Stimulated activated CD8-positive, alpha-beta memory T cell treated with anti-CD3 and anti-CD28 coated beads, Interleukin-15, amount 100 ng/mL, for 48 hours (primary cell): ENCODE results near the gene CRHR1.

ENCODE experiments used
- DNase-seq, 2 donors: peaks; one replicate each; pipeline ENCODE4 v3.0.0-alpha.2; 2020; ENCODE audit warnings: low read depth in 2 of 2

The CRHR1 gene

DNA sequence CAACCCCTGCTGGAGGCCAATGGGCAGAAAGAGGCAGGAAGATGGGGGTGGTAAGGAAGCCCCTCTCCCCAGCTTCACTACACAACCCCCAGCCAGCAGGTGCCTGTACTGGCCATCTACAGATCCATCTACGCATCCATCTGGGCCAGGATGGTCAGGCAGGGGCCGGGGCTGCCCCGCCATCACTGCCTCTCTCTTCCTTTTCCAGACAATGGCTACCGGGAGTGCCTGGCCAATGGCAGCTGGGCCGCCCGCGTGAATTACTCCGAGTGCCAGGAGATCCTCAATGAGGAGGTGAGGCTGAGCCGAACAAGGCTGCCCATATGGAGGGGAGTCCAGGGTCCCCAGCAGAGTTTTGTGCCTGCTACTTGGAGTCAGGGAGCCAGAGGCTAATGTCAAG lies 37.0 kb downstream of the CRHR1 start:
- no peak for DNase-seq

DNA sequence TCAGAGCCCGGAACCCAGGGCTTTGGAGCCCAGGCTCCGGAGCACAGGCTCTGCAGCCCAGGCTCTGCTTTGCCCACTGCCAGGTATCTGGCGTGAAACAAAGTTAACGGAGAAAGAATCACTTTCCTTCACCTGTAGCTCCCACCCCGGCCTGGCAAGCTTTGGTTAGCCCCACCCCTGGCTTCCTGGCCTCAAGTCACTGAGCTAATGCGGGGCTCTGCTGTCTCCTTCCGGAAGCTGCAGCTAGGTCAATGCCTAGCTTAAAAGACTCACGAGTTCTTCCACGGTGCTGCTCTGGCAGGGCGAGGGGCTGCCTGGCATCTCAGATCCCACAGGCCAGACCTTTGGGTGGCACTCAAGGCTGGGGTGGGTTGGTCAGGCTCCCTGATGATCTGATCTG lies 39.5 kb downstream of the CRHR1 start:
- DNase-seq, result no peak

DNA sequence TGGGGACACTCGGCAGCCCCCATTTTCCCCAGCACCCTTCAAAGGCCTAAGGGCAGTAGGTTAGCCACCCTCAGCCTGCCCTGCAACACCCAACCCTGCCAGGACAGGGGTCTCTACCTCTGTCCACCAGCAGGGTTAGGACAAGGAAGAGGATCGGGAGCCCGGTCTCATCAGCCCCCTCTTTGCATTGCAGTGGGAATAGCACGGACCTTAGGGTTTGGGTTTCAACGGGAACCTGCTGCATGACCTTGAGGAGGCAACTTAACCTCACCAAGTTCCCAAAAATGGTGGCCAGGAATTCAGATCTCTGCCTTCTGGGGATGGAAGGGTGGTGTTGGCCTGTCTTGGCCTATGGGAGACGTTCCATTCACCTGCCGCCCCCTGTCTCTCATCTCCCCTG lies 40.4 kb downstream of the CRHR1 start:
- DNase-seq, result no peak

DNA sequence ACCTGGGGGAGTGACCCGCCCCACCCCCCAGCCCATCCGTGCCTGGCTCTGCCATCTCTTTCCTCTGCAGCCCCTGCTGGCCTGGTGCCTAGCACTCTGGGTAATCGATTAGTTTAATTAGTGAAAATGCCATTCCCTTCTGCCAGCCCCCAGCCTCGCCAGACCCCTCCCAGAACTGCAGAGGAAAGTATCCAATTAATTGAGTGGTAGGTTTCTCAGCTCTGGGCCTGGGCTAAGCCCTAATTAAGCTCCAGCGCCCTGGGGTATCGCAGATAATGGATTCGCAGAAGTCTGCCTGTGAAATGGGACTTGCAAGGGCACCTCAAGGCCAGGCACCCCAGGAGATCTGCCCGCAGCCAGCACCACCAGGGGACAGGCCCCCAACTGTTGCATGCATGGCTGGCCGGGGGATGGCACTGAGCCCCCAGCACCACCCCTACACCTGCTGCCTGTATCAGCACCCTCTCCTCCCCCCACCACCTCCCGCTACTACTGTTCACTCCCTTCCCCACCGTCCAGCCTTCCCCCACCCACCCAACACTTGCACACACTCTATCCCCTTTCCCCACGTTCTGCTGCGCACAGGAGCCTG lies 40.9 kb downstream of the CRHR1 start:
- no peak for DNase-seq

DNA sequence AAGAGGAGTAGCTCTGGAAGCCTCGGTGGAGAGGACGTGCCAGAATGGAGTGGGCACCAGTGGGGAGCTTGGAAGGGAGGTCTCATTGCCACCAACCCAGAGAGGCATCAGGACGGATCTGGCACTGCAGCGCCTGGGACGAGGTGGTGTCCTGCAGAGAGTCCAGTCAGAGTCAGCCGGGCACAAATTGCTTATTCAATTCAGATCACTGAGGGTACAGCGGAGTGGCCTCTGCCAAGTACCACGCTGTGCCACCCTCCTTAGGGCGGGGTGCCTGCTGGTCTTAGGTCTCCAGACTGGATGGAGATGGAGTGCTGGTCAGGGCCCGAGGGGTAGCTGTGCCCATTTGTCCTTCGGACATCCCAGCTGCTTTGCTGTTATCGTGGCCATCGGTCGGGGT lies 41.7 kb downstream of the CRHR1 start:
- no peak for DNase-seq

DNA sequence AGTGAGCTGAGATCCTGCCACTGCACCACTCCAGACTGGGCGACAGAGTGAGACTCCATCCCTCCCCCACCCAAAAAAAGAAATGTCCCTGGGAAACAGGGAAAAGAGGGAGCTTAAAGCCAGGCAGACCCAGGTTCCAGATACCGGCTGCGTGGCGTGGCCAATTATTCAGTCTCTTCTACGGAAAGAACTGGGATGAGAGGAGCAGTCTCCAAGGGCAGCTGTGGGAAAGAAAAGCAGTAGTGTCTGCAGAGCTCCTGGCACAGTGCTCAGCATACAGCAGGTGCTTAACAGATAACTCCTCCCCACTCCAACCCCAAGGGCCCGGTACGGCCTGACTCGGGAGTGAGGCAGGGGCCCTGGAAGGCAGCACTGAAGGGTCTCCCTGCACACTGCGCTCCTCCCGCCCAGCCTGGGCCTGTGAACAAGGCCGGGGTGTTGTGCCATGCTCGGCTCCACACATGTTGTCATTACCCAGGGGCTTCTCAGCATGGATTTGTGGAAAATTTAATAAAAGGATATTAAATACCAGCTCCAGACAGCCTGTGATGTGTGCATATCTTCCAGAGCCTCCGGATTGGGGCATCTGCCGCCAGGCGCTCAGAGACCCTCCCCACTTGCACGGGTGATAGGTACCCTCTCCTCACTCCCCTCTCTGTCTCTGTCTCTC lies 42.9 kb downstream of the CRHR1 start:
- DNase-seq, result no peak

DNA sequence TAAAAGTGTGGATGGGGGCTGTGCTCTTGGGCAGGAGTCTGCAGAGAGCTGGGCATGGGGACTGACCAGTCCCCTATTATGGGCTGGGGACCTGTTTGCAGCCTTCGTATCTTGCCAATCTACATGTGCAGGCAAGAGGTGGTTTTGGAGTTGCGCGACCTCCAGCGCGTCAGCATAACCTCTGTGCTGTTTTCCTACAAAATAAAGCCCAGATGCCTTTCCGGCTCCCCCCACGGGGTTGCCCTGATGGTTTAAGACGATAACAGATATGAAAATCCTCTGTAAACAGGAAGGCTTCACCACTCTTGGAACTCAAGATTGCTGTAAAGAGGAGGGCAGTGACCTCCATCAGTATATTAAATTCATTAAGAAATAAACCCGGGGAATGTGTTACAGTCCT lies 44.1 kb downstream of the CRHR1 start:
- no peak for DNase-seq

DNA sequence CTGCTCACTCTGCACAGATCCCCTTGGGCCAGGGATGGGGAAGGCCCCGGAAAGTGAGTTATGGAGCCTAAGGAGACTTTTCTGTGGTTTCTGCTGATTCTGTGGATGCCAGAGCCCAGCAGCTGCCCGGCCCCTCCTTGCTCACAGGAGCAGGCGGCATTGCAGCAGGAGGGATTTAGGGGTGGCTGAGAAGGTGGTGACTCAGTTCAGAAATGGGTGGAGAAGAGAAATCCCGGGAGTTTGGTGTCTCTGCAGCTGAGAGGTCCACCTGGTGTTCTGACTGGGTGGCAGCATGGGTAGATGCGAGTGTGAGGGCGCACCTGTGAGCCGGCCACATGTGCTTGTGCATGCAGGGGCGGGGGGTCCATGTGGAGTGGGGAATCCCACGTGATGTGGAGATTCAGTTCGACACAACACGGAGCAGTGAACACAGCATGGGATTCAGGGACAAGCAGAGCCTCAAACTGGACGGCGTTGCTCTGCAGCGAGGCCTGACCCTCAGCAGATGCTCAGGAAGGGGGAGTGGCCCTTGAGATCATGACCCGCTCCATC lies 44.5 kb downstream of the CRHR1 start:
- DNase-seq, result no peak

DNA sequence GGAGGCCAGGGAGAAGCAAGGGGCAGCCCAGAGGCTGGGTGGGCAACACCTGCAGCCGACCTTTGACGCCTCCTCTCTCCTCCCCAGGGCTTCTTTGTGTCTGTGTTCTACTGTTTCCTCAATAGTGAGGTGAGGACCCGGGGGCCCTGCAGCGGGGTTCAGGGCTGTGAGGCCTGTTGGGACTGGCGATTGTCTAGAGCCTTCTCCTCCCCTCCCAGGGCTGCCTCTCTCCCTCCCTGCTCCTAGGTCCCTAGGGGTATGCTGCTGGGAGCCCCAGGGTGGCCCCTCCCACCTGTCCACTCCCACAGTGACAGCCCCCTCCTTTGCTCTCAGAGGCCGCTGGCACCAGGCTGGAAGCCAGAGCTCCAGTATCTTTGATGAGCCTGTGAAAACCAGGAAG lies 49.8 kb downstream of the CRHR1 start:
- DNase-seq, result no peak

DNA sequence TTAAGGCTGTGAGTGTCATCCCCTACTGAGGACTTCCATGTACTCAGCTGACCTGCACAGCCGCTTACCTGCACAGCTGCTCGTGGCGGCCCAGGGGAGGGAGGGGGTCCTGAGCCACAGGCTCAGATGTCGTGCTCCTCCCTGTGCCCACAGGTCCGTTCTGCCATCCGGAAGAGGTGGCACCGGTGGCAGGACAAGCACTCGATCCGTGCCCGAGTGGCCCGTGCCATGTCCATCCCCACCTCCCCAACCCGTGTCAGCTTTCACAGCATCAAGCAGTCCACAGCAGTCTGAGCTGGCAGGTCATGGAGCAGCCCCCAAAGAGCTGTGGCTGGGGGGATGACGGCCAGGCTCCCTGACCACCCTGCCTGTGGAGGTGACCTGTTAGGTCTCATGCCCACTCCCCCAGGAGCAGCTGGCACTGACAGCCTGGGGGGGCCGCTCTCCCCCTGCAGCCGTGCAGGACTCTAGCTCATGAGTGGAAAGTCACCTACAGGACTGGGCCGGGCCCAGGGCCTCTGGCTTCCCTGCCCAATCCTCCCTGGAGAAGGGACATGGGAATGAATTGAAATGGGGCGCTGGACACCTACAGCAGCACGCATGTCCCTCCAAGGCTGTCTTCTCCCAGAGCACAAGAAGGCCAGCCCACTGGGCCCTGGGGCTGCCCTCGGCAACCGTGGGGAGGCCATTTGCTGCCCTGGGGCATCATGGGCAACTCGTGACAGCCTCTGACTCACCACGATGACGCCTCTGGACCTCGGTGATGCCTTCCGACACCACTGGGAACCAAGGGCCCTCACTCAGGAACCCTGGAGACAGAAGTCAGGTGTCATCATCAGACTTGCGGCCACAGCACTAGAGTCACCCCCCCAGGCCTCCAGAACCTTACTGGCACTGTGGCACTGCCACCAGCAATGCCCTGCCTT lies 50.6 kb downstream of the CRHR1 start:
- DNase-seq, result no peak

DNA sequence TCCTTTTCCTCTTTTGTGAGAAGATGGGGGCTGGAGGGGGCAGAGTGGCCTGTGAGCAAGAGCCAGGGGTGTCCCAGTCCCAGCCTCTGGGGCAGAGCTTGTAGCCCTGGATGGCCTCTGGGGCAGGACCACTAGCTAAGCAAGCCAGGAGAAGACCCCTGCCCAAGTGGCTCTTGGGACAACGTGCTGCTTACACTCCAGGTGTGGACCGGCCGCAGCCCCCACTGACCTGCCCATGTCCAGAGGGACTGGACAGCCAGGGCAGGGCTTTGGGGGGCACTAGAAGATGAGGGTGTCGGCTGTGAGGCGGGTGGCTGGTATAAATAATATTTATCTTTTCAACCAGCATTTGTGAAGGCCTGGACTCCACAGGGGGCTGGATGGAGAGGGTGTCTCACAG lies 51.4 kb downstream of the CRHR1 start:
- DNase-seq, result no peak

DNA sequence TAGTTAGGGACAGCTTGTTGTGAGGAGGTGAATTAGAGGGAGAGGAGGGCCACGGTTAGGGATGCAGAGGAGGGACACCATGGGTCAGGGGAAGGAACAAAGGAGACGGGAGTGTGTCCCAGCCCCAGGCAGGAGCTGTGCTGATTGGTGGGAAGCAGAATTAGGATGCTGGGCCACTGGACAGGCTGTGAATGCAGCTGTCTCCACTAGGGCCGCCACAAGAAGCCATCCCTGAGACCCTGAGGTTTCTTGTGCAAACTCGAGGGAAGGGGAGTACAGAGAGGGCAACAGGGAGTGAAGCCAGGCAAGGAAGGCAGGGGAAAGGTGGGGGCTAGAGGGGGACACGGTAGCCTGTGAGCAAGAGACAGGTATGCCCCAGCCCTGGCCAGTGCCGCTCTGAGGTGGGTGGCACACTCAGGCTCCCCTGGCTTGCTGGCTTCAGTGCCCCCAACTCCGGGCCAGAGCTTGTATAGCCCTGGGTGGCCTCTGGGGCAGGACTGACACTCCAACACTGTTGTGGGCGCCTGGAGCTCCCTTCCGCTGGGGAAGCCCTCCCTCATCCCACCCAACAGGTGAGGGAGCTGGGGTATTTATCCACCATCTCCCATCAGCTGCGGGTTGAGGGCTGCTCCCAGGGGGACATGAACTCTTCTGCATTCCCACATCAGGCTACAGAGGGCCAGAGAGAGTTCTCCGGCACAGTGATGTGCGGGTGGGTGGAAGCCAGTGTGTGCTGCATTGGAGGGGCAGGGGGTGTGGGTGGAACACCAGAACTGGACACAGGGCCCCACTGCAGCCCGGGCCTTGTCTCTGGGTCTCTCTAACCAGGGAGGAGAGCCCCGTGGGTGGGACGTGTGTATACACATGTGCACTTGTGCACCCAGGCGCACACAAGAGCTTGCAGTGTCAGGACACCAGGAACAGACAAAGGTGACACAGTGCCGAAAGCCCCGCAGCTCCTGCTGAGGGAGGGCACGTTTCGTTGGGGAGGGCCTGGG lies 52.2 kb downstream of the CRHR1 start:
- DNase-seq, result no peak

DNA sequence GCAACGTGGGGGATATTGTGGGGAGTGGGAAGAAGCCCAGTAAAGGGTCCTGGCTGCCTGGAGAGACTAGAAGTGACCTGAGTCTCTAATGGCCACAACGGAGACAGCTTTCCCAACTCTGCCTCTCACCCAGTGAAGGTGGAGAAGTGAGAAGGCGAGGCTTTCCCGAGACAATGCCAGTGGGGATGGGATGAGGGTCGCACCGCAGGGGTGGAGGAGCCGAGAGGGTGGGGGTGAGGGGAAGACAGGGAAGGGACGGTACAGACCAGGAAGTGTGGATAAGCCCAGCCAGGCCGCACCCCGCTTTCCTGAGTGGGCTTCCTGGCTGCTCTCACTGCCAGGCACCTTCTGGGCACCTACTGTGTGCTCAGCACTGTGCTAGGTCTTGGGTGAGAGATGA lies 53.1 kb downstream of the CRHR1 start:
- DNase-seq, result no peak

DNA sequence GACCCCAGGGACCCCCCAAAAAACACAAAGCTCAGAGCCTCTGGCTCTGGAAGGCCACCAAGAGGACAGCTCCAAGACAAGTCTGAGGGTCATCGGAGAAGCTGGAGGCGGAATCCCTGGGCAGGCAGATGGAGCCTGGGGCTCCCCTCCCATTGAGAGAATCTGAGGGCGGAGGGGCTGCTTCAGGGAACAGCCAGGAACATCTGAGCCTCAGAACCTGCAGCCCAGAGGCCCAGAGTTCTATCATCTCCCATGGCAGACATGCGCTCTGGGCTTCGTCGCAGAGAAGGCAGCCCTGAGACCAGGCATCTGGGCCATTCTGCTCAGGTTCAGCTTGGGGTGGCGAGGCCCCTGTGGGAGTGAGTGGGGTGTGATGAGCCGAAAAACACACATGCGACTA lies 53.5 kb downstream of the CRHR1 start:
- no peak for DNase-seq

DNA sequence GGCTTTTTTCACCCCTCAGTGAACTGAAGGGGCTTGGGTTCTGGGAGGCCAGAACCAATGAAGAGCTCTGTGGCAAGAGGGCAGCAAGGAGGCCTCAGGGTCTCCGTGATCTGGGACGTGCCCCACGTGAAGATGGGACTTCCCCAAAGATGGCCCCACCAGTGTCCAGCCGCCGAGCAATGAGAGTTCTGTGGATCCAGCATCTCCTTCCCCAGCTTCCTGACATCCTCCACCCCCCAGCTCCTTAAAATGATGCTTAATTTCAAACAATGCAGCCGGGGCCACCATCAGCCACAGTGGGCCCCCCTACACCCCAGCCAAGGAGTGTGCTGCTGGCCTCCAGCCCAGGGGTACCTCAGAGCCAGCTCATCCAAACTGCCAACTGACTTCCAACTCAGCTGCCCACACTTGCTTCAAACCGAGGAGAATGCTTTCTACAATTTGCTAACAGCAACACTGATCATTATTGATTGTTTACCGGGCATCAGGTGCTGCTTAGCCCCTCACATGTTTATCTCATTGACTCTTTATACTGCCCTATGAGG lies 54.7 kb downstream of the CRHR1 start:
- DNase-seq, result no peak

DNA sequence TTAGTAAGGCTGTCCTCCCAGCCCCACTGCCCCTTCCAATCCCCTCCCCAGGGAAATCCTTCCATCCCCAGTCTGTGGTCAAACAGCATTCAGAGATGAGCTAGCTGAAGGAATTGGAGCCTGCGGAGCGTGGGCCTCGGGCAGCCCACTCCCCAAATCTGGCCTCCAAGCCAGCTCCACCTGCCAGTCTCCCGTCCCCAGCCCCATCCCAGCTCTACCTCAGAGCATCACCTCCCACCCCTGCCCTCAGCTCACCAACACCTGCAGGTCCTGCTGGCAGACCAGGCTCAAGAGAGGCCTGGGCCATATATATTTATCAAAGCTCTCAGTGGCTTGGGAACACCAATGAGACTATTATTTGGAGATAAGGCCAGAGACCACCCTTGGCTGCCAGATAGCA lies 55.3 kb downstream of the CRHR1 start:
- DNase-seq, result no peak

DNA sequence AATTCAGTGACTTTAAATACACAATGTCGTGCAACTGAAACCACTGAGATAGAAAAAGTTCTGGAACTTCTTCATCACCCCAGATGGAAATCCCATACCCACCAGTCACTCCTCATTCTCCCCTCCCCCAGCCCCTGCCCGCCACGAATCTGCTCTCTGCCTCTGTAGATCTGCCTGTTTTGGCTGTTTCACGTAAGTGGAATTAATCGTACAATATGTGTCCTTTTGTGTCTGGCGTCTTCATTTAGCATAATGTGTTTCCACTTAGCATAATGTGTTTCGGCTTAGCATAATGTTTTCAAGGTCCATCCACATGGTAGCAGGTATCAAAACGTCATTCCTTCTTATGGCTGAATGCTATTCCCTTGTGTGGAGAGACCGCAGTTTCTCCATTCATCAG lies 57.1 kb downstream of the CRHR1 start:
- DNase-seq, result no peak

DNA sequence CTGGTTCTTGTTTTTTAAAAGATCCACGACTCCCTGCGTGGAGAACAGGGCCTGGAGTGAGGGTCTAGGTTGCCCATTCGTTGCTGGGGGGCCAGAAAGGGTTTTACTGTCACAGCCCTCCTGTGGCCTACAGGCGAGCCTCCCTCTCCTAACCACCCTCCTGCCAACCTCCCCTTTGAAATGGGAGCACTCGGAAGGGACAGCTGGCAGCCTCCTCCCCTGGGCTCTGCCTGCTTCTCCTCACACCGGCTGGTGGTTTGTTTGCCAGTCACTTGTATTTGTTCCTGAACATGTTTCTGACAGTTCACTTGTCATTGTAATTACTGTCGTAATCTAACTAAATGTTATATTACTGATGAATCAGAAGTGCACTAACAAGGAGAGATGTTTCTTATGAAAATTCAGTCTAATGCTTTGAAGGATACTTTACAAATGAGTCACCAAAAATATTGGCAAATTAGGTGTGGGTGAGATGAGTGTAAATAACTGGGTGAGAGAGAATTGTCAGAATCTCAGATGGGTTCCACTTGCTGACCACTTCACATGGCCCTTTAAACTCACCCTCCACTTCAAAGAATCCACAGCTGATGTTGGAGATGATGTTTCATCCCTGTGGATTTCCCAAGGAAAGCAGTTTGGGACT lies 57.9 kb downstream of the CRHR1 start:
- DNase-seq, result no peak

DNA sequence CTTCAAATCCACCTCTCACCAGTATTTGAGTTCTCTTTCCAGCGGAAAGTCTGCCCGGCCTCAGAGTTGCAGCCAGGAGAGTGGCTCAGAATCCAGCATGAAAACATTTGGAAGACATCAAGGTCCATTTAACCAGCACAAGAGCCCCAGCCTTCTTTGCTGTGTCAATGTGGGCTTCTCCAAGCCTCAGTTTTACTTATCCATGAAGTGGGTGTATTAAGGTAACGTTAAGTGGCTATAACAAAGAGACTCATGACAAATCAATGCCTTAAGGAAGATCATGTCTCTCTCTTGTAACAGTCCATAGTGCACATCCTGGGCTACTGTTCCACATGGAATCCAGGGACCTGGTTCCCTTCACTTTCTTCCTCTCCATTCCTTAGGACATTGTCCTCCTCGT lies 59.6 kb downstream of the CRHR1 start:
- DNase-seq, result no peak

DNA sequence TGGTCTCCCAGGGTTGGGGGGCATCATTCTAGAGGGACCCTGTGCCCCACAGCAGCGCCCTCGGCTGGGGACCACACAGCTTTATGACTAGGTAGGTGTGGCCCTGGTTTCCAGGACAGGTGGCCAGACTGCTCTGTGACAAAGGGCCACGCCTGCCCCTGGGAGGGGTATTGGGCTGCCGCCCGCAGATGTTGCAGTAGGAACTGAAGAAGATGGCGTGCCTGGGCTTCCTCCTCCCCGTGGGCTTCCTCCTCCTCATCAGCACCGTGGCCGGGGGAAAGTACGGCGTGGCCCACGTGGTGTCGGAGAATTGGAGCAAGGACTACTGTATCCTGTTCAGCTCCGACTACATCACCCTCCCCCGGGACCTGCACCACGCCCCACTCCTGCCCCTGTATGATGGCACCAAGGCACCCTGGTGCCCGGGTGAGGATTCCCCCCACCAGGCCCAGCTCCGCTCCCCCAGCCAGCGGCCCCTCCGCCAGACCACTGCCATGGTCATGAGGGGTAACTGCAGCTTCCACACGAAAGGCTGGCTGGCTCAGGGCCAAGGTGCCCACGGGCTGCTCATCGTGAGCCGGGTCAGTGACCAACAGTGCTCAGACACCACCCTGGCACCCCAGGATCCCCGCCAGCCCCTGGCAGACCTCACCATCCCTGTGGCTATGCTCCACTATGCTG lies 60.7 kb downstream of the CRHR1 start, which contains the start of gene SPPL2C:
Gene SPPL2C, plus strand, starts transcription at position 187 of the 681 bp plus-strand sequence. Its CDS starts 26 bp downstream, at position 213.
- no peak for DNase-seq
